HG02840 (cell line): Measurements from ENCODE around the gene SMIM22.
"Not testable (repeated sequence)": the region's sequence is repeated elsewhere in the genome, so short reads cannot be mapped to it uniquely, and the experiment has no call there.

ENCODE experiments used
- ATAC-seq: cut with Tn5 transposase; IDR thresholded peaks from one replicate; pipeline ENCODE4 v1.9.1; 2021; ENCODE audit warnings: mild to moderate bottlenecking, moderate library complexity, moderate number of reproducible peaks; ENCODE audit not compliant: unreplicated experiment, low FRiP score

Gene SMIM22

GRCh38 chr16:4768549-4769305 is 26.4 kb upstream of the SMIM22 start:
- peak; percentile 46 for ATAC-seq

GRCh38 chr16:4769306-4769638 is 25.9 kb upstream of the SMIM22 start:
- no peak for ATAC-seq

- no peak for ATAC-seq
Observed at GRCh38 chr16:4771646-4772045, 23.5 kb upstream of the SMIM22 start.

- no peak for ATAC-seq
Observed at GRCh38 chr16:4772351-4772750, 22.8 kb upstream of the SMIM22 start.

- ATAC-seq: no peak
Observed at GRCh38 chr16:4775005-4775404, 20.2 kb upstream of the SMIM22 start.

GRCh38 chr16:4776141-4776705 is 18.9 kb upstream of the SMIM22 start:
- ATAC-seq: no peak

GRCh38 chr16:4777339-4778049 is 17.7 kb upstream of the SMIM22 start:
- ATAC-seq: no peak

GRCh38 chr16:4778050-4778392 is 17.1 kb upstream of the SMIM22 start:
- no peak for ATAC-seq

GRCh38 chr16:4780235-4780634 is 14.9 kb upstream of the SMIM22 start:
- no peak for ATAC-seq

- ATAC-seq: no peak
Observed at GRCh38 chr16:4783251-4783950, 11.8 kb upstream of the SMIM22 start.

- no peak for ATAC-seq
Observed at GRCh38 chr16:4783951-4784336, 11.2 kb upstream of the SMIM22 start.

- not testable (repeated sequence) for ATAC-seq
Observed at GRCh38 chr16:4784444-4784987, 10.7 kb upstream of the SMIM22 start.

GRCh38 chr16:4785758-4786433 is 9.3 kb upstream of the SMIM22 start:
- no peak for ATAC-seq

GRCh38 chr16:4787068-4787467 is 8.1 kb upstream of the SMIM22 start:
- no peak for ATAC-seq

- ATAC-seq: no peak
Observed at GRCh38 chr16:4787627-4788482, 7.3 kb upstream of the SMIM22 start, which contains the start of gene SEPTIN12. TSS of gene SEPTIN12 (minus strand) at chr16:4788345. CDS start at chr16:4787645, 700 bp downstream.

- no peak for ATAC-seq
Observed at GRCh38 chr16:4788489-4788889, 6.7 kb upstream of the SMIM22 start.

- no peak for ATAC-seq
Observed at GRCh38 chr16:4788910-4789309, 6.3 kb upstream of the SMIM22 start.

GRCh38 chr16:4790261-4790660 is 4.9 kb upstream of the SMIM22 start:
- no peak for ATAC-seq

- ATAC-seq: no peak
Observed at GRCh38 chr16:4790871-4791270, 4.3 kb upstream of the SMIM22 start.
